Endothelial cell of umbilical vein (primary cell): Measurements from ENCODE around the gene THAP11. TPM values are rescaled to one million over a fixed set of nuclear protein-coding genes. Genes with fewer than 3 reads are reported as not detected.

Experiments
- BruUV-seq: library from RNA; stranded (reverse); fragments of 400-500 nt; replicated peaks from 2 replicates; lab custom pipeline; 2021; lab: Mats Ljungman, UMichigan
- CTCF ChIA-PET: fragments of 300-600, 350-600 bp; sonication (Branson Sonifier 250); formaldehyde crosslinking; loops from one replicate; lab custom pipeline; 2021; ENCODE audit warnings: antibody characterized with exemption, inconsistent platforms; lab: Charles Lee
- POLR2A ChIA-PET: fragments of 300-600, 350-600 bp; sonication (Branson Sonifier 250); formaldehyde crosslinking; loops from one replicate; lab custom pipeline; 2021; ENCODE audit warnings: antibody characterized with exemption, inconsistent platforms; lab: Charles Lee
- DNase-seq: peaks from one replicate; pipeline ENCODE4 v3.0.0-alpha.2; 2011; ENCODE audit warnings: low read depth, low spot score
- FAIRE-seq: peaks from 2 replicates; lab custom pipeline; 2011; peaks lifted over from hg19 to GRCh38; lab: Jason Lieb, UNC
- H2AFZ ChIP-seq: 2 replicates; pipeline ENCODE4 v1.6.0; 2012; ENCODE audit warnings: low read depth, low read length, control low read depth, inconsistent platforms
- H3K27ac ChIP-seq: 2 replicates; pipeline ENCODE4 v1.5.1; 2011; ENCODE audit warnings: low read depth, mild to moderate bottlenecking, control low read depth, low read length, moderate library complexity; ENCODE audit not compliant: insufficient read depth
- H3K27me3 ChIP-seq, 2 experiments: 2 replicates each; pipeline versions ENCODE4 v1.6.0 to v1.6.1; 2011; ENCODE audit warnings: low read length in 2 of 2, mixed read lengths in 1 of 2; ENCODE audit not compliant: control insufficient read depth in 2 of 2, insufficient read depth in 2 of 2
- H3K36me3 ChIP-seq, 2 experiments: 2 replicates in 1 of 2; 3 replicates in 1 of 2; pipeline ENCODE4 v1.5.1; 2011; ENCODE audit warnings: low read length in 2 of 2, mild to moderate bottlenecking in 1 of 2, moderate library complexity in 1 of 2; ENCODE audit not compliant: control insufficient read depth in 2 of 2, insufficient read depth in 2 of 2; ENCODE audit errors: extremely low read depth in 1 of 2
- H3K4me1 ChIP-seq: 3 replicates; pipeline ENCODE4 v1.5.1; 2011; ENCODE audit warnings: mild to moderate bottlenecking, low read length; ENCODE audit not compliant: control insufficient read depth, insufficient read depth; ENCODE audit errors: extremely low read depth
- H3K4me2 ChIP-seq: 2 replicates; pipeline ENCODE4 v1.6.1; 2011; ENCODE audit warnings: low read length, control low read depth, mixed read lengths; ENCODE audit not compliant: insufficient read depth
- H3K4me3 ChIP-seq, 3 experiments: fragments of 200-600 bp in 1 of 3; sonication (generic), shearing (Covaris generic) in 1 of 3; replicated peaks in 1 of 3; 2 replicates each; pipeline ENCODE4 v1.5.1; 2011 to 2016; ENCODE audit warnings: control low read depth in 3 of 3, low read length in 3 of 3, mild to moderate bottlenecking in 2 of 3, inconsistent platforms in 1 of 3, low read depth in 1 of 3, moderate library complexity in 1 of 3; ENCODE audit not compliant: insufficient read depth in 1 of 3
- H3K79me2 ChIP-seq: 2 replicates; pipeline ENCODE4 v1.6.0; 2012; ENCODE audit warnings: low read length, inconsistent platforms; ENCODE audit not compliant: control insufficient read depth, insufficient read depth
- H3K9ac ChIP-seq: replicated peaks from 2 replicates; pipeline ENCODE3; 2011; ENCODE audit warnings: low read length, control low read depth; ENCODE audit not compliant: insufficient read depth; ENCODE audit errors: extremely low read depth
- H3K9me1 ChIP-seq: replicated peaks from 3 replicates; pipeline ENCODE4 v1.6.0; 2011; ENCODE audit warnings: mild to moderate bottlenecking, low read length; ENCODE audit not compliant: control insufficient read depth, insufficient read depth; ENCODE audit errors: extremely low read depth
- H3K9me3 ChIP-seq: replicated peaks from 2 replicates; pipeline ENCODE4 v1.5.1; 2012; ENCODE audit warnings: low read length, inconsistent platforms; ENCODE audit not compliant: control insufficient read depth, insufficient read depth
- H4K20me1 ChIP-seq: replicated peaks from 2 replicates; pipeline ENCODE3; 2011; ENCODE audit warnings: mild to moderate bottlenecking, low read length; ENCODE audit not compliant: control insufficient read depth, insufficient read depth; ENCODE audit errors: extremely low read depth
- EZH2 ChIP-seq: IDR thresholded peaks from 2 replicates; pipeline ENCODE4 v1.6.1; 2012; ENCODE audit warnings: borderline replicate concordance, low read depth, mild to moderate bottlenecking, moderate library complexity, low read length, inconsistent platforms; ENCODE audit not compliant: severe bottlenecking
- FOS ChIP-seq: IDR thresholded peaks from 2 replicates; pipeline ENCODE4 v1.6.1; 2011; ENCODE audit warnings: mild to moderate bottlenecking, low read length, moderate library complexity, borderline replicate concordance; ENCODE audit not compliant: insufficient read depth
- GATA2 ChIP-seq: IDR thresholded peaks from 2 replicates; pipeline ENCODE4 v1.7.0; 2011; ENCODE audit warnings: low read depth, mild to moderate bottlenecking, moderate library complexity, mixed read lengths, low read length; ENCODE audit not compliant: insufficient read length, insufficient read depth
- JUN ChIP-seq: IDR thresholded peaks from 2 replicates; pipeline ENCODE4 v1.6.1; 2011; ENCODE audit warnings: borderline replicate concordance, low read depth; ENCODE audit not compliant: insufficient read length, insufficient read depth
- MYC ChIP-seq: IDR thresholded peaks from one replicate; pipeline ENCODE4 v1.6.1; 2011; ENCODE audit warnings: mild to moderate bottlenecking, low read depth, low read length
- POLR2A ChIP-seq: IDR thresholded peaks from 2 replicates; pipeline ENCODE4 v1.6.1; 2012; ENCODE audit warnings: low read depth, mild to moderate bottlenecking, control low read depth, low read length
- POLR2AphosphoS5 ChIP-seq: IDR thresholded peaks from 2 replicates; pipeline ENCODE4 v1.6.1; 2012; ENCODE audit warnings: low read depth, mild to moderate bottlenecking, control low read depth, low read length, moderate library complexity; ENCODE audit not compliant: insufficient read depth
- dilution Hi-C: fragments of 300-500 bp; cut with MboI; formaldehyde crosslinking; loops from one replicate; pipeline ENCODE4 v1.15.0; 2019; ENCODE audit warnings: low sequenced_read_pairs; ENCODE audit not compliant: extremely low pct_ligation_motif_present
- intact Hi-C: fragments of 100-400 bp; cut with micrococcal nuclease; formaldehyde crosslinking; loops from one replicate; pipeline ENCODE4 v1.10.0; 2022
- polyA plus RNA-seq, 4 experiments: library from polyadenylated mRNA; depleted of rRNA in 3 of 4; stranded (reverse) in 3 of 4; unstranded in 1 of 4; fragments of >200 nt; gene quantifications; 2 replicates each; pipeline versions ENCODE4 v1.2.1 to v1.2.3, GENCODE V29; 2011 to 2012; ENCODE audit warnings: missing spikeins in 1 of 4
- total RNA-seq: library from RNA; stranded (reverse); gene quantifications from 2 replicates; pipeline ENCODE4 v1.2.3, GENCODE V29; 2021
- TF ChIP-seq, protein P1 (sequence below), 2 donors: IDR thresholded peaks; 1 replicate in 1 of 2; 2 replicates in 1 of 2; pipeline ENCODE4 v1.5.1; 2011; ENCODE audit warnings: low read length in 2 of 2, mild to moderate bottlenecking in 2 of 2, moderate library complexity in 2 of 2, control low read depth in 1 of 2, inconsistent platforms in 1 of 2, low read depth in 1 of 2; ENCODE audit not compliant: insufficient read depth in 1 of 2; ENCODE audit errors: extremely low read depth in 1 of 2
- TF ChIP-seq, protein P2 (sequence below): IDR thresholded peaks from 2 replicates; pipeline ENCODE4 v1.6.1; 2011; ENCODE audit not compliant: insufficient read depth, insufficient read length

The THAP11 gene
- total and polyA plus RNA-seq, 2 donors (not counting 3 experiments of a cell fraction or from before 2014, with no cell fraction given): 24.0 to 25.9 TPM

DNA sequence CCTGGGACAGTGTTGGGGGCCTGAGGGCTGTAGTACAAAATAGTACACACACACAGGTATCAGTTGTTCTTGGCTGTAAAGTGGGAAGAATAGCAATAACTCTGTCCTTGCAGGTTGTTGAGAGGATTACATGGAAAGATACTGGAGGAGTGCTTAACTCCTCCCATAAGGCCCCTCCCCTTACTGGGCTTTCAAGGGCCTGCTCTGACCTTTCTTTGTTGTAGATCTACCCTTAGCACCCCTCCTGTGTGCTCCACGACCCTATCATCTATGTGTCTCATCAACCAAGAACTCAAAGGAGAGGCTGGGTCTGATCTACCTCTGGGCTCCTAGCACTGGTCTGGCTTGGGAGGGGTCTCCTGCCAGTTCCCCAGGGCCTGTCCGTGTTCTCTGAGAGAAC, 22.5 kb downstream of the THAP11 start:
- peaks cover 13 to 41% of the 10 kb centered on the region in 2 experiments for H3K36me3 ChIP-seq
- H3K9ac ChIP-seq: no peak overlapping the region
- TF ChIP-seq, protein P1, sequence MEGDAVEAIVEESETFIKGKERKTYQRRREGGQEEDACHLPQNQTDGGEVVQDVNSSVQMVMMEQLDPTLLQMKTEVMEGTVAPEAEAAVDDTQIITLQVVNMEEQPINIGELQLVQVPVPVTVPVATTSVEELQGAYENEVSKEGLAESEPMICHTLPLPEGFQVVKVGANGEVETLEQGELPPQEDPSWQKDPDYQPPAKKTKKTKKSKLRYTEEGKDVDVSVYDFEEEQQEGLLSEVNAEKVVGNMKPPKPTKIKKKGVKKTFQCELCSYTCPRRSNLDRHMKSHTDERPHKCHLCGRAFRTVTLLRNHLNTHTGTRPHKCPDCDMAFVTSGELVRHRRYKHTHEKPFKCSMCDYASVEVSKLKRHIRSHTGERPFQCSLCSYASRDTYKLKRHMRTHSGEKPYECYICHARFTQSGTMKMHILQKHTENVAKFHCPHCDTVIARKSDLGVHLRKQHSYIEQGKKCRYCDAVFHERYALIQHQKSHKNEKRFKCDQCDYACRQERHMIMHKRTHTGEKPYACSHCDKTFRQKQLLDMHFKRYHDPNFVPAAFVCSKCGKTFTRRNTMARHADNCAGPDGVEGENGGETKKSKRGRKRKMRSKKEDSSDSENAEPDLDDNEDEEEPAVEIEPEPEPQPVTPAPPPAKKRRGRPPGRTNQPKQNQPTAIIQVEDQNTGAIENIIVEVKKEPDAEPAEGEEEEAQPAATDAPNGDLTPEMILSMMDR (IDR thresholded peaks at IDR 0.05; ENCODE audit: extremely low read depth in 1 of 2, insufficient read depth in 1 of 2, low read depth in 1 of 2, low read length in 2 of 2): no peak
- TF ChIP-seq MYC (no peak), JUN (no peak), EZH2 (no peak), FOS (no peak), POLR2A (no peak), POLR2AphosphoS5 (no peak), GATA2 (no peak)
- TF ChIP-seq, protein P2, sequence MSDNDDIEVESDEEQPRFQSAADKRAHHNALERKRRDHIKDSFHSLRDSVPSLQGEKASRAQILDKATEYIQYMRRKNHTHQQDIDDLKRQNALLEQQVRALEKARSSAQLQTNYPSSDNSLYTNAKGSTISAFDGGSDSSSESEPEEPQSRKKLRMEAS: no peak
- H3K27me3 ChIP-seq: no peaks in the 10 kb centered on the region
- ChIA-PET CTCF (interaction anchor here (0.7 to 4.5 kb wide), 4 partner anchors 19 to 343 kb away, joined by 3 to 64 read pairs (median 16); no protein-coding TSS in a partner anchor), POLR2A (no interaction called here)
- FAIRE-seq (no peak), DNase-seq (no peak)
- H4K20me1 ChIP-seq: peaks cover 2% of the 10 kb centered on the region
- intact Hi-C loops: no loop called here
- H3K27ac ChIP-seq: no peak overlapping the region
- dilution Hi-C loops: no loop called here
- H3K79me2 ChIP-seq: peaks cover 53% of the 10 kb centered on the region
- no peaks in the 10 kb centered on the region for H3K4me1 ChIP-seq
- H3K9me1 ChIP-seq: no peaks in the 10 kb centered on the region
- no peak overlapping the region for H3K4me3 ChIP-seq
- H3K4me2 ChIP-seq: no peak overlapping the region
- no TSS peak for BruUV-seq
- H2AFZ ChIP-seq: no peak overlapping the region
- H3K9me3 ChIP-seq: no peaks in the 10 kb centered on the region
